ENCODE data around the gene VSNL1.

VSNL1 gene

GRCh38 chr2:17683981-17684380 is 143.5 kb downstream of the VSNL1 start:
- TF ChIP-seq, protein P1, sequence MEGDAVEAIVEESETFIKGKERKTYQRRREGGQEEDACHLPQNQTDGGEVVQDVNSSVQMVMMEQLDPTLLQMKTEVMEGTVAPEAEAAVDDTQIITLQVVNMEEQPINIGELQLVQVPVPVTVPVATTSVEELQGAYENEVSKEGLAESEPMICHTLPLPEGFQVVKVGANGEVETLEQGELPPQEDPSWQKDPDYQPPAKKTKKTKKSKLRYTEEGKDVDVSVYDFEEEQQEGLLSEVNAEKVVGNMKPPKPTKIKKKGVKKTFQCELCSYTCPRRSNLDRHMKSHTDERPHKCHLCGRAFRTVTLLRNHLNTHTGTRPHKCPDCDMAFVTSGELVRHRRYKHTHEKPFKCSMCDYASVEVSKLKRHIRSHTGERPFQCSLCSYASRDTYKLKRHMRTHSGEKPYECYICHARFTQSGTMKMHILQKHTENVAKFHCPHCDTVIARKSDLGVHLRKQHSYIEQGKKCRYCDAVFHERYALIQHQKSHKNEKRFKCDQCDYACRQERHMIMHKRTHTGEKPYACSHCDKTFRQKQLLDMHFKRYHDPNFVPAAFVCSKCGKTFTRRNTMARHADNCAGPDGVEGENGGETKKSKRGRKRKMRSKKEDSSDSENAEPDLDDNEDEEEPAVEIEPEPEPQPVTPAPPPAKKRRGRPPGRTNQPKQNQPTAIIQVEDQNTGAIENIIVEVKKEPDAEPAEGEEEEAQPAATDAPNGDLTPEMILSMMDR (conservative IDR thresholded peaks at IDR 0.05; ENCODE audit: low read length) = no peak
- no peak for TF ChIP-seq EZH2phosphoT487 (IDR thresholded peaks at IDR 0.05; ENCODE audit: borderline replicate concordance)
- no peaks in the 10 kb centered on the region for H3K4me1 ChIP-seq (ENCODE audit: insufficient read depth, low read length, poor library complexity, severe bottlenecking)
- H2AFZ ChIP-seq (ENCODE audit: low read length) = no peak overlapping the region
- H3K9me2 ChIP-seq (replicated peaks; ENCODE audit: low read depth, low read length) = no peaks in the 10 kb centered on the region
- H3K79me2 ChIP-seq (ENCODE audit: insufficient read depth, low read length) = no peaks in the 10 kb centered on the region
- no peaks in the 10 kb centered on the region for H3F3A ChIP-seq (ENCODE audit: low read depth)
- H4K20me1 ChIP-seq (ENCODE audit: insufficient read depth, low read length, poor library complexity, severe bottlenecking) = no peaks in the 10 kb centered on the region
- no peak overlapping the region for H3K4me2 ChIP-seq (ENCODE audit: low read depth, low read length, poor library complexity, severe bottlenecking)
- H3K9ac ChIP-seq (ENCODE audit: low read depth, low read length, poor library complexity, severe bottlenecking) = no peak overlapping the region
- H3K36me3 ChIP-seq (ENCODE audit: insufficient read depth, low read length) = peaks cover 35% of the 10 kb centered on the region; the same call in 1 of the 2 replicates
- H3K9me3 ChIP-seq (ENCODE audit: insufficient read depth, low read depth, low read length) = no peaks in the 10 kb centered on the region
- no peak overlapping the region for H3K4me3 ChIP-seq (ENCODE audit: low read length, poor library complexity, severe bottlenecking)
- no peaks in the 10 kb centered on the region for H3K27me3 ChIP-seq (ENCODE audit: insufficient read depth, low read length, poor library complexity, severe bottlenecking)

- no peaks in the 10 kb centered on the region for H4K20me1 ChIP-seq (ENCODE audit: insufficient read depth, low read length, poor library complexity, severe bottlenecking)
- no peak for TF ChIP-seq EZH2phosphoT487 (IDR thresholded peaks at IDR 0.05; ENCODE audit: borderline replicate concordance)
- no peaks in the 10 kb centered on the region for H3K9me2 ChIP-seq (replicated peaks; ENCODE audit: low read depth, low read length)
- H3K4me1 ChIP-seq (ENCODE audit: insufficient read depth, low read length, poor library complexity, severe bottlenecking) = no peaks in the 10 kb centered on the region
- no peaks in the 10 kb centered on the region for H3K9me3 ChIP-seq (ENCODE audit: insufficient read depth, low read depth, low read length)
- no peak overlapping the region for H3K4me3 ChIP-seq (ENCODE audit: low read length, poor library complexity, severe bottlenecking)
- H3K36me3 ChIP-seq (ENCODE audit: insufficient read depth, low read length) = peaks cover 27% of the 10 kb centered on the region; the same call in 1 of the 2 replicates
- no peaks in the 10 kb centered on the region for H3K79me2 ChIP-seq (ENCODE audit: insufficient read depth, low read length)
- no peak overlapping the region for H3K9ac ChIP-seq (ENCODE audit: low read depth, low read length, poor library complexity, severe bottlenecking)
- no peaks in the 10 kb centered on the region for H3K27me3 ChIP-seq (ENCODE audit: insufficient read depth, low read length, poor library complexity, severe bottlenecking)
- no peak overlapping the region for H2AFZ ChIP-seq (ENCODE audit: low read length)
- no peaks in the 10 kb centered on the region for H3F3A ChIP-seq (ENCODE audit: low read depth)
- H3K4me2 ChIP-seq (ENCODE audit: low read depth, low read length, poor library complexity, severe bottlenecking) = no peak overlapping the region
These were observed 148.1 kb downstream of the VSNL1 start for GRCh38 chr2:17688600-17688999.

GRCh38 chr2:17689010-17689409 is 148.5 kb downstream of the VSNL1 start:
- Histone ChIP-seq H3K9ac (ENCODE audit: low read depth, low read length, poor library complexity, severe bottlenecking) (no peak overlapping the region), H4K20me1 (ENCODE audit: insufficient read depth, low read length, poor library complexity, severe bottlenecking) (no peaks in the 10 kb centered on the region), H3K9me3 (ENCODE audit: insufficient read depth, low read depth, low read length) (no peaks in the 10 kb centered on the region), H3K4me1 (ENCODE audit: insufficient read depth, low read length, poor library complexity, severe bottlenecking) (no peaks in the 10 kb centered on the region), H3K27me3 (ENCODE audit: insufficient read depth, low read length, poor library complexity, severe bottlenecking) (no peaks in the 10 kb centered on the region), H3K4me2 (ENCODE audit: low read depth, low read length, poor library complexity, severe bottlenecking) (no peak overlapping the region), H3K9me2 (replicated peaks; ENCODE audit: low read depth, low read length) (no peaks in the 10 kb centered on the region), H3F3A (ENCODE audit: low read depth) (no peaks in the 10 kb centered on the region), H3K36me3 (ENCODE audit: insufficient read depth, low read length) (peaks cover 27% of the 10 kb centered on the region; the same call in 1 of the 2 replicates), H3K79me2 (ENCODE audit: insufficient read depth, low read length) (no peaks in the 10 kb centered on the region), H3K4me3 (ENCODE audit: low read length, poor library complexity, severe bottlenecking) (no peak overlapping the region), H2AFZ (ENCODE audit: low read length) (no peak overlapping the region)
- TF ChIP-seq, protein P1 (conservative IDR thresholded peaks at IDR 0.05; ENCODE audit: low read length) = no peak
- no peak for TF ChIP-seq EZH2phosphoT487 (IDR thresholded peaks at IDR 0.05; ENCODE audit: borderline replicate concordance)

DNA sequence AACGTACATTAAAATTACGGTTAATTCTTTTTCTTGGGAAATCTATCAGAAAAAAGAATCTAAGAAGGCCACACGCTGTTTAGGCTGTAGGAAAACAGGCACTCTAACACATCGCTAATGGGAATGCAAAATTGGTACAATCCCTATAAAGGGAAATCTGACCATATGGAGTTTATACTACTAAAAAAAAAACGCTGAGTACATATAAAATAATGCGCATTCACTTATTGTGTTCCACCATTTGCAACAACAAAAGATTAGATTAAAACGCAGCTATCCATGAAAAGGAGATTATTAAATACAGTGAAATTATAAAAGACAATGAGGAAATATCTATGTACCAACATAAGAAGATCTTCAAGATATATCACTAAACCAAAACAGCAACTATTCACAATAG is 150.3 kb downstream of the VSNL1 start:
- H4K20me1 ChIP-seq (ENCODE audit: insufficient read depth, low read length, poor library complexity, severe bottlenecking) = no peaks in the 10 kb centered on the region
- no peak overlapping the region for H3K4me3 ChIP-seq (ENCODE audit: low read length, poor library complexity, severe bottlenecking)
- no peak overlapping the region for H2AFZ ChIP-seq (ENCODE audit: low read length)
- H3K4me2 ChIP-seq (ENCODE audit: low read depth, low read length, poor library complexity, severe bottlenecking) = no peak overlapping the region
- H3K9ac ChIP-seq (ENCODE audit: low read depth, low read length, poor library complexity, severe bottlenecking) = no peak overlapping the region
- no peaks in the 10 kb centered on the region for H3K4me1 ChIP-seq (ENCODE audit: insufficient read depth, low read length, poor library complexity, severe bottlenecking)
- peaks cover 34% of the 10 kb centered on the region; the same call in 1 of the 2 replicates for H3K36me3 ChIP-seq (ENCODE audit: insufficient read depth, low read length)
- TF ChIP-seq, protein P1 (conservative IDR thresholded peaks at IDR 0.05; ENCODE audit: low read length) = no peak
- TF ChIP-seq EZH2phosphoT487 (IDR thresholded peaks at IDR 0.05; ENCODE audit: borderline replicate concordance) = no peak
- H3K9me3 ChIP-seq (ENCODE audit: insufficient read depth, low read depth, low read length) = no peaks in the 10 kb centered on the region
- H3K79me2 ChIP-seq (ENCODE audit: insufficient read depth, low read length) = no peaks in the 10 kb centered on the region
- H3K27me3 ChIP-seq (ENCODE audit: insufficient read depth, low read length, poor library complexity, severe bottlenecking) = no peaks in the 10 kb centered on the region
- H3K9me2 ChIP-seq (replicated peaks; ENCODE audit: low read depth, low read length) = no peaks in the 10 kb centered on the region
- H3F3A ChIP-seq (ENCODE audit: low read depth) = no peaks in the 10 kb centered on the region

All from Loucy (cell line).